Effector memory CD4-positive, alpha-beta T cell (primary cell): ENCODE results near the gene ACSM2A.
"Not testable (repeated sequence)": the region's sequence is repeated elsewhere in the genome, so short reads cannot be mapped to it uniquely, and the experiment has no call there.

Source experiments
- DNase-seq, 3 donors: peaks; one replicate each; pipeline ENCODE4 v3.0.0-alpha.2; 2020
- H3K27ac ChIP-seq: 2 replicates; pipeline ENCODE4 v1.7.0; 2013; ENCODE audit warnings: mild to moderate bottlenecking, low read length, moderate library complexity; ENCODE audit not compliant: insufficient read depth, poor library complexity, severe bottlenecking
- H3K27me3 ChIP-seq: replicated peaks from 2 replicates; pipeline ENCODE4 v1.7.0; 2013; ENCODE audit warnings: mild to moderate bottlenecking, low read length; ENCODE audit not compliant: insufficient read depth, control insufficient read depth, poor library complexity, severe bottlenecking
- H3K36me3 ChIP-seq: 2 replicates; pipeline ENCODE4 v1.7.0; 2013; ENCODE audit warnings: mild to moderate bottlenecking, low read length, moderate library complexity; ENCODE audit not compliant: control insufficient read depth, insufficient read depth
- H3K4me1 ChIP-seq: 2 replicates; pipeline ENCODE4 v1.7.0; 2013; ENCODE audit warnings: low read length, mild to moderate bottlenecking; ENCODE audit not compliant: control insufficient read depth, insufficient read depth, poor library complexity, severe bottlenecking
- H3K4me3 ChIP-seq: 2 replicates; pipeline ENCODE4 v1.7.0; 2013; ENCODE audit warnings: low read length, low read depth, mild to moderate bottlenecking; ENCODE audit not compliant: insufficient read depth, poor library complexity, severe bottlenecking
- H3K9me3 ChIP-seq: 2 replicates; pipeline ENCODE4 v1.7.0; 2013; ENCODE audit warnings: mild to moderate bottlenecking, low read length, moderate library complexity; ENCODE audit not compliant: control insufficient read depth

Gene ACSM2A

DNA sequence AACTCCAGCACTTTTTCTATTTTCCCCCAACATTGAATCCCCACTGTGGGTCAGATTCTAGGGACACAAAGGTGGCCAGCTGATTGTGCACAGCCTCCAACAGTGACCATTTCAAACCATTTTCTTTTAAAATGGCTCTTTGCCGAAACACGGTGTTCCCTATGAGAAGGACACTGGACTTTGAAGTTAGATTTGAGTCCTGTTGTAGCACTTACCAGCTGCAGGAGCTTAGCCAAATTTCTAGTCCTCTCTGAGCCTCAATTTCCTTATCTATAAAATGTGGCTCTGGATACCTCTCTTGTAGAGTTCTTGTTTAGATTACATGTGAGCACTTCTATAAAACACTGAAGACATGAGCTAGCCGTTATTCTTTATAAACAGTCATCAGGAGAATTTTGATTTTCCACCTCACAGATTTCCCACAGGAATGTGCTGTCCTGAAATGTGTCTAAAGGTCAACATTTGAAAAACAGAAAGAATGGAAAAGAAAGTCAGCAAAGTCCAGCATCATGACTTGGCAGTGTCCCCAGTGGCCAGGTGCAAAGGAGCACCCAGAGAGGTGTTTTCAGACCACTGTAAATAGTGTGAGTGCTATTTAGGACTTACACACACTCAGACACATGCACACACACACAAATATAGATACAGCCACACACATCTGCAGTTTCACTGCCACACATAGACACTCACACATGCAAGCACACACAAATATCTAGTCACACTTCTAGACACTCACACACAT lies 4.5 kb upstream of the ACSM2A start:
- not testable (repeated sequence) for H3K4me3 ChIP-seq, H3K36me3 ChIP-seq

DNA sequence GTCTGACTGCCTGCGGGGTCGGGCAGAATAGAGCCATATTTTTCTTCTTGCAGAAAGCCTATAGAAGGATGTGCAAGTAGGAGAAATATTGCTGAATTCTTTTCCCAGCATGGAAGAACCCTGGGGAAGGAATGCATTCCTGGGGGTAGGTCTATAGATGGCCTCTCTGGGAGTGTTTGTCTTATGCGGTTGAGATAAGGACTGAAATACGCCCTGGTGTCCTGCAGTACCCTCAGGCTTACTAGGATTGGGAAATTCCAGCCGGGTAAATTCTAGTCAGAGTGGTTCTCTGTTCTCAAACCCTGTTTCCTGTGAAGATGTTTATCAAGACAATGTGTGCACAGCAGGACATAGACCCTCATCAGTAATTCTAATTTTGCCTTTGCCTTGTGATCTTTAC lies 2.3 kb downstream of the ACSM2A start:
- not testable (repeated sequence) for H3K9me3 ChIP-seq, H3K36me3 ChIP-seq, H3K4me3 ChIP-seq, DNase-seq, H3K4me1 ChIP-seq, H3K27ac ChIP-seq, H3K27me3 ChIP-seq

More for the DNA sequence above, 4.5 kb upstream of the ACSM2A start:
- DNase-seq, H3K9me3 ChIP-seq, H3K4me1 ChIP-seq, H3K27me3 ChIP-seq, H3K27ac ChIP-seq: not testable (repeated sequence)

DNA sequence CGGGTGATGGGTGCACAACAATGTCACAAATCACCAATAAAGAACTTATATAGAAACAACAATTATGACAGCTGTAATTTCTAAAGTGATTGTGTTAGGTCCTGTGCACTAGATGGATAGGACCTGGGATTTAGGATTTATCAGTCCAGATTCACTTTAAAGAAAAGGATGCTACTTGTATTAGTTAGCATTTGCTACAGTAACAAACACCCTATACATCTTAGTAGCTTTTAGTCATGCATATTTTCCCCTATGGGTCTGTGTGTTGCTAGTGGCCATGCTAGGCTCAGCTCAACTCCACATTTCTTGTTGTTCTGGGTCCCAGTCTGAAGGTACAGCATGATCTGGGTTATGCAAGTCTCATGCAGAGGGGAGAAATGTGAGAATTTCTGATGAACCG lies 7.9 kb downstream of the ACSM2A start:
- H3K27me3 ChIP-seq, H3K36me3 ChIP-seq, DNase-seq, H3K9me3 ChIP-seq, H3K4me1 ChIP-seq, H3K27ac ChIP-seq, H3K4me3 ChIP-seq: not testable (repeated sequence)

DNA sequence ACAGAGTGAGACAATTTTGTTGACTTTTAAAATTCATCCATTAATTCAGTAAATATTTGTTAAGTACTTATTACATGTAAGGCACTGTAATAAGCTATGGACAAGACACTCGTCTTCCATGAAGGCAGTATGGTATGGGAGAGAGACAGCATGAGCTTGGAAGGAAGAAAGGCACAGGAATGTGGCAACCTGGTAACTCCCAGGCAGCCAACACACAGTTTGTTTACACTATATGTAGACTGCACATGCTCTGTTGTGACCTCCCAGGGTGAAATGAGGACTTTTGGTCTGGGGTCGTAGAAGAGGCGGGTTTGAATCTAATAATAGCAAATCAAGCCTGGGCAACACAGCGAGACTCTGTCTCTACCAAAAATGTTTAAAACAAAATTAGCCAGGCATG lies 9.0 kb downstream of the ACSM2A start:
- not testable (repeated sequence) for DNase-seq, H3K27ac ChIP-seq, H3K36me3 ChIP-seq, H3K27me3 ChIP-seq, H3K4me3 ChIP-seq, H3K4me1 ChIP-seq, H3K9me3 ChIP-seq

DNA sequence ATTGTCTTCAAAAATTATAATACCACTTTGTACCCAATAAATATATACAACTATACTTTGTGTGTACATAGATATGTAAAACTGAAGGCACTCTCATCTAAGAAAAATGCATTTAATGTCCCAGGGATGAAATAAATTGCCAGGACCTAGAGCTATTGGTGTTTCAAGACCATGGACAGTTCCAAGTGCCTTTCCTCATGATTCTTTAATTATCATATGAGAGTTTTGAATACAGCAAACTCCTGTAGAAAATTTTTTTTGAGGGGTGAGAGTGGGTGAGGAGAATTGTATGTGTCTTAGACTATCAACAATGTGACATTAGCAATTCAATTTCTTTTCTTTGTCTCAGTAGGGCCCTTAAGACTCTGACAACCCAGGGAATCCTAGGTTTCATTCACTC lies 17.6 kb downstream of the ACSM2A start:
- DNase-seq, H3K9me3 ChIP-seq, H3K36me3 ChIP-seq, H3K4me3 ChIP-seq, H3K27ac ChIP-seq, H3K4me1 ChIP-seq, H3K27me3 ChIP-seq: not testable (repeated sequence)

DNA sequence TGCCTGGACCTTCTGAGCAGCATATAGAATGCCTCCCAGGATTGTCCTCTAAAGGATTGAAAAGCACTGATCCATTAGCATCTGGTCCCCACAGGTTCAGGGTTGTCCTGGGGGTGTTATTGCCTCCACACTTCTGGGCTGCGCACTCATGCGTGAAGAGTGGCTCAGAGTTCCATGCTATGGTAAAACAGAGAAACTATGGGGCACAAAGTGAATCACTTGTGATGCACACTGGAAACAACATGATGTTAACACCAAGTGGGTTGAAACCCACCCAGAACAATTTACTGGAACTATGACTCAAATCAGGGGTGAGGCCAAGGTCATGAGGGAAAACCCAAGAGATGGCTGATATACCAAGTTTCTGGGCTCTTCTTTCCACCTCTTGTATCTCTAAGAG lies 18.6 kb downstream of the ACSM2A start:
- not testable (repeated sequence) for DNase-seq, H3K4me1 ChIP-seq, H3K27ac ChIP-seq, H3K9me3 ChIP-seq, H3K27me3 ChIP-seq, H3K36me3 ChIP-seq, H3K4me3 ChIP-seq

DNA sequence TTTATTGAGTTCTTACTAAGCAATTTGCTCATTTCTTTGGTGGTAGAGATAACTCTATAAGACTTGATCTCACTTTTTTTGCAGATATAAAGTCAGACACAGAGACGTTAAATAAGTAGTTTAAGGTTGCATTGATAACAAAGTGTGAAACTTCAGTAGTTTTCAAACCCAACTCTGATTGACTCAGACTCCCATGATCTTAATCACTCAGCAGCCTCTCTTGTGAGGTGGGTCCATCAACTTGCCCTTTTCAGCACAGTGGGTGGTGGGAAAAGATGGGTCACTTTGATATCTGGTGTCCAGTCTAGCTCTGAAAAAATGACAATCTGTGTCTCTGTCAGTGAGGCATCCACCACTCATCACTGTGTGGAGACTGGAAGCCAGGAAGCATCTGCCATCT lies 19.4 kb downstream of the ACSM2A start:
- not testable (repeated sequence) for H3K27me3 ChIP-seq, H3K4me3 ChIP-seq, DNase-seq, H3K4me1 ChIP-seq, H3K27ac ChIP-seq, H3K36me3 ChIP-seq, H3K9me3 ChIP-seq

DNA sequence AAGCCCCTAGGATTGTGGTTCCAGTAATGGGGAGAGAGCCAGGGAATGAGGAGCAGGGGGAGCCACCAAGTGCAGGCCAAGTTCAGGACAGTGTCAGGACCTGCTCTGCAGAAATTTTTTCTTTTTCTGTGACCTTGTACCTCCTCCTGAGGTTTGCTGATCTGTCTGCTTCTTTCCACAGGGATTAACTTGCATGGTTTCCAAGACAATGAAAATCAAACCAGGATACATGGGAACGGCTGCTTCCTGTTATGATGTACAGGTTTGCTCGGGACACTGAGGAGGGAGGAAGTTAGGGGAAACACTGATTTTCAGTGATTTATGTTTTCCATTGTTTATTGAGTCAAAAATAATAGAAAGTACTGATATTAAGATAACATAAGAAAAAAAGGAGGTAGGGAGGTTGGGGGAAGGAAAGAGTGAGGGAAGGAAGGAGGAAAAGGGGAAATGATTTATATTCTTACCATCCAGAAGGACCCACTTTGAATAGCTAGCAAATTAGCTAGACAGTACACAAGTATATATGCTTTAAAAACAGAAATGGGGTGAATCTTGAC lies 25.9 kb downstream of the ACSM2A start:
- DNase-seq, H3K4me1 ChIP-seq, H3K9me3 ChIP-seq, H3K27ac ChIP-seq, H3K27me3 ChIP-seq, H3K36me3 ChIP-seq, H3K4me3 ChIP-seq: not testable (repeated sequence)

DNA sequence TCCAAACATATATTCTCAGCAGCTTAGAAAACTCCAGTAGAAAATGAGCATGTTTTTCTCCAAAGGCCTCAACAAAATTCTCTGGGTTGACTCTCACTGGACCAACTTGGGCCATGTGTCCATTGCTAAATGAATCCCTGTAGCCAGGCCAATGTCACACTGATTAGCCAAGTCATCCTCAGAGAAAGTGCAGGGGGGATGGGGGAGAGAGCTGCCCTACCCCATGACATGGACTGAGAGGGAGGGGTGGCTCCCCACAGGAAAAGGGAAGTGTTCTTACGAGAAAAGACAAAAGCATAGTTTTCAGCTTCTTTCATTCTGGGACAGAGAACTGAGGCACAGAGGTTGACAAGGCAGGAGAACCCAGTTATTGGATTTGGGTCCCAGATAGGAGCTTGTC lies 32.7 kb downstream of the ACSM2A start:
- H3K4me1 ChIP-seq, H3K27ac ChIP-seq, H3K9me3 ChIP-seq, DNase-seq, H3K4me3 ChIP-seq, H3K27me3 ChIP-seq, H3K36me3 ChIP-seq: not testable (repeated sequence)

DNA sequence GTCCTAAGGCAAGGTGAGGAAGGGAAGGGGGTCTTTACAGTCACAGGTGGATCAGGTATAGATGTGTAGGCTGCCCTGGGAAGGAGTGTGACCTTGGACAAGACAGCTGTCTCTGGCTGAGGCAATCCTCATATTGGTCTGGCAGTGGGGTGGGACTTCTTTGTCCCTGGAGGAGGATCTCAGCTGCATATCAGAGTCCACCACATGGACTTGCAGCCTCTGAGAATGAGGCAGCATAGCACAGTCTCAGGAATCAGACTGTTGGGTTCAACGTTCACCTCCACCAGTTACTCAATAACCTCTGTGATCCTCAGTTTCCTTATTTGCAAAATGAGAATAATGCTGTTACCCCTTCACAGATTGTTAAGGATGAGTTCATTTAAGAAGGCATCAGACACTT lies 33.4 kb downstream of the ACSM2A start:
- Histone ChIP-seq H3K27ac (no peak overlapping the region), H3K4me3 (no peak overlapping the region), H3K9me3 (no peaks in the 10 kb centered on the region), H3K27me3 (no peaks in the 10 kb centered on the region), H3K4me1 (no peaks in the 10 kb centered on the region), H3K36me3 (no peaks in the 10 kb centered on the region)
- no peak for DNase-seq
